Kidney (tissue), 14 donors: ENCODE results near the gene SF3A1. TPM values are rescaled to one million over a fixed set of nuclear protein-coding genes. Genes with fewer than 3 reads are reported as not detected.

Experiments used
- DNase-seq, 5 donors: peaks; one replicate each; pipeline ENCODE4 v3.0.0-alpha.2; 2013 to 2020
- FAIRE-seq: peaks from 2 replicates; lab custom pipeline; 2012; peaks lifted over from hg19 to GRCh38; lab: Jason Lieb, UNC
- H3K27ac ChIP-seq, 2 donors: one replicate each; pipeline ENCODE4 v1.7.0; 2013; ENCODE audit warnings: low read depth in 2 of 2, low read length in 2 of 2, inconsistent platforms in 1 of 2
- H3K27me3 ChIP-seq: one replicate; pipeline ENCODE4 v1.7.1; 2013; ENCODE audit warnings: low read length, inconsistent platforms; ENCODE audit not compliant: control insufficient read depth, insufficient read depth
- H3K36me3 ChIP-seq, 3 donors: one replicate each; pipeline versions ENCODE4 v1.7.0 to v1.7.1; 2013; ENCODE audit warnings: low read length in 3 of 3, control low read depth in 1 of 3, inconsistent platforms in 1 of 3; ENCODE audit not compliant: insufficient read depth in 3 of 3, control insufficient read depth in 2 of 3
- H3K4me1 ChIP-seq, 3 donors: one replicate each; pipeline versions ENCODE4 v1.7.0 to v1.7.1; 2013; ENCODE audit warnings: low read length in 3 of 3, inconsistent platforms in 1 of 3, low read depth in 1 of 3; ENCODE audit not compliant: control insufficient read depth in 2 of 3, insufficient read depth in 2 of 3
- H3K4me3 ChIP-seq, 3 donors: one replicate each; pipeline versions ENCODE4 v1.7.0 to v1.8.1; 2013; ENCODE audit warnings: low read length in 3 of 3, control low read depth in 1 of 3, inconsistent platforms in 1 of 3
- H3K9ac ChIP-seq, 3 donors: one replicate each; pipeline versions ENCODE4 v1.7.0 to v1.7.1; 2013; ENCODE audit warnings: low read length in 3 of 3, control low read depth in 1 of 3, inconsistent platforms in 1 of 3
- H3K9me3 ChIP-seq, 3 donors: one replicate each; pipeline versions ENCODE4 v1.7.0 to v1.7.1; 2013; ENCODE audit warnings: low read length in 3 of 3, control low read depth in 1 of 3, inconsistent platforms in 1 of 3; ENCODE audit not compliant: control insufficient read depth in 2 of 3, insufficient read depth in 1 of 3
- intact Hi-C: fragments of 100-400 bp; cut with DNase I; formaldehyde crosslinking; loops from one replicate; pipeline ENCODE4 v1.11.1; 2022
- polyA plus RNA-seq: library from polyadenylated mRNA; stranded (reverse); fragments of 350-450 nt; fragmentation: Illumina TruSeq; extraction: RNeasy Lipid Tissue Mini Kit (QIAGEN cat#74804); gene quantifications from one replicate; pipeline ENCODE4 v1.2.3, GENCODE V29; 2014; ENCODE audit warnings: low read depth, low replicate concordance; ENCODE audit not compliant: insufficient read depth
- total RNA-seq: library from RNA; stranded (reverse); fragmentation: NEBNext Ultra II Directional; extraction: Animal tissue kit (Norgen Biotek cat#: 25700); gene quantifications from one replicate; pipeline ENCODE4 v1.2.1, GENCODE V29; 2021
- TF ChIP-seq, protein P1 (sequence below): IDR thresholded peaks from 3 replicates; pipeline ENCODE4 v1.5.1; 2012; ENCODE audit warnings: mild to moderate bottlenecking, moderate library complexity, borderline replicate concordance; ENCODE audit not compliant: insufficient read depth; ENCODE audit errors: extremely low read depth
- donor health status: control.
- donor health status: control.
- donor health status: control.
- donor health status: control.
- donor health status: control.
- donor health status: DM: yes; HTN: yes; CAD: no.
- donor health status: Normal renal cell carcinoma (clear cell type).

SF3A1 gene
- total and polyA plus RNA-seq, 2 donors from 2014 or later, result 23.7 to 179 TPM

DNA sequence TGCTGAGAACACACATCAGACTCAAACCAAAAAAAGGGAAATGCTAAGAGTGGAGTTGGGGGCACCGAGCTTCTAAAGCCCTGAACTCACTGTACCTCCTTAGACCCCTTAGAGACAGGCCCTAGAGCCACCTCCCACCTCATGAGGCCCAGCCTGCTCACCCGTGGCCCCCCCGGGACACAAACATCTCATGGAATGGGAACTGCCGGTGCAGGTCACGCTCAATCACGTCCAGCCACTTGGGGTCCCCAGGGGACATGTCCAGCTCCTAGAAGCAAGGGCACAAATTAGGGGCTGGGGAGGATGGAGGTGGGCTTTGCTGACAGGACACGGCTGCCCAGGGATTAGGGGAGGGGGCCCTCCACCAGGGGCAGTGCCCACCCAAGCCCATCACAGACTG lies 61.1 kb downstream of the SF3A1 start:
- peaks cover 0 to 13% (median 13%) of the 10 kb centered on the region in 3 donors for H3K4me1 ChIP-seq

DNA sequence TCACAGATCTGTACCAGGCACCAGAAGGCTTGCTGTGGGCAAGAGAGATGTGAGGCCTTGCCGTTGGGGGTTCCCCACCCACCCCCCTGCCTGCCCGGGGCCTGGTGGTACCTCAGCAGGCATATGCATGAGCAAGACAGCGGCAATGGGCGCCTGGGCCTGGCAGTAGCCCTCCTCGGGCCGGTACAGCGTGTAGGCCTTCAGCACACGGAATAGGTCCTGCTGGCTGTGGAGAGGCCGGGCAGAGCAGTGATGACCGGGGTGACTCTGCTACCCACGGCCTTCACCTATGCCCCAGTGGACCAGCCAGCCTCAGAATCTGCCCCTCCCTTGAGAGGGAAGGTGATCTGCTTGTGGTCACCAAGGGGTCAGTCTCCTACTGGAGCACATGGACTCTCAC lies 61.9 kb downstream of the SF3A1 start:
- H3K36me3 ChIP-seq, result peaks cover 0 to 67% (median 31%) of the 10 kb centered on the region in 3 donors
- FAIRE-seq (no peak), DNase-seq (no peak)
- H3K9ac ChIP-seq, result no peak overlapping the region
- H3K27ac ChIP-seq, result peak overlapping the region in 1 of 2 donors; percentile 15
- TF ChIP-seq, protein P1, sequence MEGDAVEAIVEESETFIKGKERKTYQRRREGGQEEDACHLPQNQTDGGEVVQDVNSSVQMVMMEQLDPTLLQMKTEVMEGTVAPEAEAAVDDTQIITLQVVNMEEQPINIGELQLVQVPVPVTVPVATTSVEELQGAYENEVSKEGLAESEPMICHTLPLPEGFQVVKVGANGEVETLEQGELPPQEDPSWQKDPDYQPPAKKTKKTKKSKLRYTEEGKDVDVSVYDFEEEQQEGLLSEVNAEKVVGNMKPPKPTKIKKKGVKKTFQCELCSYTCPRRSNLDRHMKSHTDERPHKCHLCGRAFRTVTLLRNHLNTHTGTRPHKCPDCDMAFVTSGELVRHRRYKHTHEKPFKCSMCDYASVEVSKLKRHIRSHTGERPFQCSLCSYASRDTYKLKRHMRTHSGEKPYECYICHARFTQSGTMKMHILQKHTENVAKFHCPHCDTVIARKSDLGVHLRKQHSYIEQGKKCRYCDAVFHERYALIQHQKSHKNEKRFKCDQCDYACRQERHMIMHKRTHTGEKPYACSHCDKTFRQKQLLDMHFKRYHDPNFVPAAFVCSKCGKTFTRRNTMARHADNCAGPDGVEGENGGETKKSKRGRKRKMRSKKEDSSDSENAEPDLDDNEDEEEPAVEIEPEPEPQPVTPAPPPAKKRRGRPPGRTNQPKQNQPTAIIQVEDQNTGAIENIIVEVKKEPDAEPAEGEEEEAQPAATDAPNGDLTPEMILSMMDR, result no peak
- H3K4me3 ChIP-seq, result no peak overlapping the region
- H3K4me1 ChIP-seq, result peaks cover 0 to 21% (median 20%) of the 10 kb centered on the region in 3 donors
- H3K27me3 ChIP-seq, result no peaks in the 10 kb centered on the region
- intact Hi-C loops, result no loop called here
- no peaks in the 10 kb centered on the region for H3K9me3 ChIP-seq

More for the DNA sequence above, 61.1 kb downstream of the SF3A1 start:
- DNase-seq, result no peak
- no peaks in the 10 kb centered on the region for H3K27me3 ChIP-seq
- H3K36me3 ChIP-seq, result peaks cover 0 to 73% (median 32%) of the 10 kb centered on the region in 3 donors
- intact Hi-C loops, result no loop called here
- H3K9me3 ChIP-seq, result no peaks in the 10 kb centered on the region
- TF ChIP-seq, protein P1, result no peak
- FAIRE-seq, result no peak
- no peak overlapping the region for H3K9ac ChIP-seq
- H3K27ac ChIP-seq, result no peak overlapping the region
- no peak overlapping the region for H3K4me3 ChIP-seq

DNA sequence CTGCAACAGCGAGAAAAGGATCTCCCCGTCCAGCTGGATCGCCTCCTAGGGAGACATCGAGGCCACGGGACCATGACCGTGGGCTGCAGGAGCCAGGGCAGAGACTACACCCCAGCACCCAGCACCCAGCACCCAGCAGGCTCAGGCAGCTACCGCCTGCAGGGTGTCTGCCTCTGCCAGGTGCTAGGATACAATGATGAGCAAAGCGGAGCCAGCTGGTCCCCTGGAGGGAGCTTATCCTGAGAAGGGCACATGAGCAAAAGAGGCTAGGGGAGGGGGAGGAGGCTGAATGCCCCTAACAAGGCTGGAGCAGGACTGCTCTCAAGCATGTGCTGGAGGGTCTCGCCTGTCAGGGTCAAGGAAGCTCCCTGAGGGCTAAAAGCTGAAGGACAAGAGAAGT lies 62.6 kb downstream of the SF3A1 start:
- Histone ChIP-seq H3K36me3 (peaks cover 0 to 61% (median 30%) of the 10 kb centered on the region in 3 donors), H3K9me3 (no peaks in the 10 kb centered on the region), H3K27me3 (no peaks in the 10 kb centered on the region), H3K4me3 (no peak overlapping the region), H3K27ac (no peak overlapping the region), H3K9ac (no peak overlapping the region), H3K4me1 (peaks cover 0 to 22% (median 20%) of the 10 kb centered on the region in 3 donors)
- DNase-seq, result no peak
- no peak for FAIRE-seq
- intact Hi-C loops, result no loop called here
- TF ChIP-seq, protein P1, result no peak

DNA sequence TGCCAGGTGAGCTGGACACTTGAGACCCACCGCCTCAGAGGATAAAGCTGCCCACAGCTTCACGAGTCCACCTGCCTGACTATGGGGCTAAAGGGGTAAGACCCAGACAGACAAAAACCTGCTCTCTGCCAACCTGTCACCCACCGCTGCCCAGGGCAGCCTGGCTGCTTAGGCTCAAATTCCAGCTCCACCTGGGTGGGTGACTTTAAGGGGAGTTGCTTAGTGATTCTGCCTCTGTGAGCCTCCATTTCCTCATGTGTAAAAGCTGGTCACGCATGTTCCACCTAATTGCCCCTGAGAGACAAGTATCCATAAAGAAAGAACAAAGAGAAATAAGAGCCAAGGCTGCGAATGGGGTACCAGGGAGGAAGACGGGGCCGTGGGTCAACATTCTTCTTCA lies 63.7 kb downstream of the SF3A1 start:
- H3K36me3 ChIP-seq, result peaks cover 0 to 50% (median 24%) of the 10 kb centered on the region in 3 donors

More for the DNA sequence above, 63.7 kb downstream of the SF3A1 start:
- intact Hi-C loops, result no loop called here
- FAIRE-seq (no peak), DNase-seq (peak in 2 of 5 donors; percentile 47 to 59)
- TF ChIP-seq, protein P1, result no peak
- Histone ChIP-seq H3K9ac (no peak overlapping the region), H3K4me3 (no peak overlapping the region), H3K27me3 (no peaks in the 10 kb centered on the region), H3K9me3 (no peaks in the 10 kb centered on the region), H3K4me1 (peaks cover 0 to 24% (median 22%) of the 10 kb centered on the region in 3 donors), H3K27ac (no peak overlapping the region)
